Measurements from ENCODE around the gene SMURF2. TPM values are rescaled to one million over a fixed set of nuclear protein-coding genes. Genes with fewer than 3 reads are reported as not detected.
"Not testable (repeated sequence)": the region's sequence is repeated elsewhere in the genome, so short reads cannot be mapped to it uniquely, and the experiment has no call there.

SMURF2 gene
- total and polyA plus RNA-seq, 2 donors from 2014 or later = 7.2 to 27.9 TPM

DNA sequence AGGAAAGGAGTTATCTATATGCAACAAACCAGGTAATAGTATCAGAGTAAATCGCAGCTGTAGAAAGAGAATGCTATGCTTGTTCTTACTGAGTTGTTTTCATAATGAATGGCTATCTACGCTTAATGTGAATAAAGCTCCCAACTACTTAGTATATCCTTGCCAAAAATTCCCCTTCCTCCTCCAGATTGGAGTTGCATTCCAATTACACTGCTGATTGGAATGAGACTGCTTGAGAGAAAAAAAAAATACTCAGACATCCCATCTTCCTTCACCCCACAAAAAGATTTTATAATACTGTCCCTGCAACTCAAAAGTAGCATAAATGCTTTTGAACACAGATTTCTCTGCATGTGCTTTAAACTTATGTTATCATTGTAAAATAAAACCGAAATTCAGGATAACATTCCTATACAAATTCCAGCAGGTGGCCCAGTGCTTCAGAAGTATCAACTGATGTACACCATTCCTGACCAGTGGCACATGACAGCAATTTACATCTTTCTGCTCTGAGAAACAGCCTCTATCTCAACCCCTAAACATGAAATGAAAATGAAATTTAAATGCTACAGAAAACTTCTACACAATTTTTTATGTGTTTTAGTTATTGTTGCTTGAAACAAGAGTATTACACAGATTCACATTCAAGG is 47.0 kb downstream of the SMURF2 start:
- Histone ChIP-seq H3K4me3 (ENCODE audit: low read length in 3 of 3) (no peak overlapping the region), H3K36me3 (ENCODE audit: control insufficient read depth in 2 of 3, insufficient read depth in 3 of 3, low read length in 3 of 3) (no peaks in the 10 kb centered on the region), H3K27me3 (ENCODE audit: control insufficient read depth, insufficient read depth, low read length) (no peaks in the 10 kb centered on the region), H3K4me1 (ENCODE audit: control insufficient read depth in 2 of 3, insufficient read depth in 2 of 3, low read depth in 1 of 3, low read length in 3 of 3) (peaks cover 7 to 14% (median 7%) of the 10 kb centered on the region in 3 donors), H3K9me3 (ENCODE audit: control insufficient read depth in 2 of 3, insufficient read depth in 1 of 3, low read length in 3 of 3) (no peaks in the 10 kb centered on the region), H3K9ac (ENCODE audit: low read length in 3 of 3) (no peak overlapping the region), H3K27ac (ENCODE audit: low read depth in 2 of 2, low read length in 2 of 2) (no peak overlapping the region)
- no peak for FAIRE-seq
- DNase-seq = peak in 2 of 5 donors; percentile 49 to 50
- intact Hi-C loops (cut with DNase I) = no loop called here
- TF ChIP-seq, protein P1, sequence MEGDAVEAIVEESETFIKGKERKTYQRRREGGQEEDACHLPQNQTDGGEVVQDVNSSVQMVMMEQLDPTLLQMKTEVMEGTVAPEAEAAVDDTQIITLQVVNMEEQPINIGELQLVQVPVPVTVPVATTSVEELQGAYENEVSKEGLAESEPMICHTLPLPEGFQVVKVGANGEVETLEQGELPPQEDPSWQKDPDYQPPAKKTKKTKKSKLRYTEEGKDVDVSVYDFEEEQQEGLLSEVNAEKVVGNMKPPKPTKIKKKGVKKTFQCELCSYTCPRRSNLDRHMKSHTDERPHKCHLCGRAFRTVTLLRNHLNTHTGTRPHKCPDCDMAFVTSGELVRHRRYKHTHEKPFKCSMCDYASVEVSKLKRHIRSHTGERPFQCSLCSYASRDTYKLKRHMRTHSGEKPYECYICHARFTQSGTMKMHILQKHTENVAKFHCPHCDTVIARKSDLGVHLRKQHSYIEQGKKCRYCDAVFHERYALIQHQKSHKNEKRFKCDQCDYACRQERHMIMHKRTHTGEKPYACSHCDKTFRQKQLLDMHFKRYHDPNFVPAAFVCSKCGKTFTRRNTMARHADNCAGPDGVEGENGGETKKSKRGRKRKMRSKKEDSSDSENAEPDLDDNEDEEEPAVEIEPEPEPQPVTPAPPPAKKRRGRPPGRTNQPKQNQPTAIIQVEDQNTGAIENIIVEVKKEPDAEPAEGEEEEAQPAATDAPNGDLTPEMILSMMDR (IDR thresholded peaks at IDR 0.05; ENCODE audit: borderline replicate concordance, extremely low read depth, insufficient read depth) = no peak

DNA sequence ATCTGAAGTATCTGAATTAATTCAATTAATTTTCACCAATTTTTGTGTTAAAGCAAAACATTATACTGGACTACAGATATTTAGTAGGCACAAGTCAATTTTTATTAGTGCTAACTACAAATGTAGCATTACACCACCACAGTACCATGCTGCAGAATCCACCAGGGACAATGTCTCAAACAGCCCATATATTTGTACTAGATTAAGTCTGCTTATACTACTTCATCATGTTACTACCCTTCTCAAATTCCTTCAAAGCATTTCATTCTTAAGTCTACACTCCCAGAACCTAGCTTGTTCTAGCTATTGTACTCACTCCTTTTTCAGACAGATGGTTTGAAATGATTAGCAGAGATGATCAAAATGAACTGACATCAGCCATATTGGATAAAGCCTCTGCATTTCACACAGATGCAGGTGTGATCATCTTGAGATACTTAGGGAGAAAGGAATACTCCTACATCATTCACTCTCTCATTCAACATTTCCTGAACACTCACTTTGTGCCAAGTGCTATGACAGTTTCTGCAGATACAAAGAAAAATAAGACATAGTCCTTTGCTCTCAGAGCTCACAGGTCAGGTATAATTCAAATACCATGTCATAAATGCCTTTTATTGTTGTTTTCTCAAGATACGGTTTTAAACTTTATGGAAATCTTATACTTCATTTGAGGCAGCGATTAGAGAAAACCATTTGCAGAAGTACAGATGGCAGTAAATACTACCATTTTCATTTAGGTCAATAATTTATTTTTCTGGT is 47.7 kb downstream of the SMURF2 start:
- peak in 1 of 5 donors; percentile 4 for DNase-seq
- no peak overlapping the region for H3K9ac ChIP-seq (ENCODE audit: low read length in 3 of 3)
- peaks cover 7 to 14% (median 7%) of the 10 kb centered on the region in 3 donors for H3K4me1 ChIP-seq (ENCODE audit: control insufficient read depth in 2 of 3, insufficient read depth in 2 of 3, low read depth in 1 of 3, low read length in 3 of 3)
- H3K36me3 ChIP-seq (ENCODE audit: control insufficient read depth in 2 of 3, insufficient read depth in 3 of 3, low read length in 3 of 3) = no peaks in the 10 kb centered on the region
- no peak for FAIRE-seq
- no peaks in the 10 kb centered on the region for H3K27me3 ChIP-seq (ENCODE audit: control insufficient read depth, insufficient read depth, low read length)
- no peak overlapping the region for H3K4me3 ChIP-seq (ENCODE audit: low read length in 3 of 3)
- H3K9me3 ChIP-seq (ENCODE audit: control insufficient read depth in 2 of 3, insufficient read depth in 1 of 3, low read length in 3 of 3) = no peaks in the 10 kb centered on the region
- intact Hi-C loops (cut with DNase I) = no loop called here
- H3K27ac ChIP-seq (ENCODE audit: low read depth in 2 of 2, low read length in 2 of 2) = no peak overlapping the region
- TF ChIP-seq, protein P1 (IDR thresholded peaks at IDR 0.05; ENCODE audit: borderline replicate concordance, extremely low read depth, insufficient read depth) = no peak

DNA sequence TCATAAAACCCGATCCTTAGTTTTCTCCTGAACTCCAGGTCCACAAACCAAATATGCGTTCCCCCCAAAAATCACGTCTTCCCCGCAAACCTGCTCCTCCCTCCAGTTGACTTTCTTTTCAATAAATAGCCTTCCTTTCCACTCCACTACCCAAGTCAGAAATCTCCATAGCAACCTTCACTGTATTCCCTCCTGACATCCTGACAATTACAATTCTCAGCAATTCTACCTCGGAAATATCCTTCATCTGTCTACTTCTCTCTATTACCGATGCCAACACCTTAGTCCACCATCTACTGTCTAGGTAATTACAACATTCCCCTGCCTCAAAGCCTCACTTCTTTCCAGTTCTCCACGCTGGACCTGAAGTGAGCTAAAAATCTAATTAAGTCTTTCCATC is 50.7 kb downstream of the SMURF2 start:
- no peak overlapping the region for H3K9ac ChIP-seq (ENCODE audit: low read length in 3 of 3)
- H3K4me3 ChIP-seq (ENCODE audit: low read length in 3 of 3) = no peak overlapping the region
- DNase-seq = peak in 2 of 5 donors; percentile 33 to 65
- H3K9me3 ChIP-seq (ENCODE audit: control insufficient read depth in 2 of 3, insufficient read depth in 1 of 3, low read length in 3 of 3) = no peaks in the 10 kb centered on the region
- intact Hi-C loops (cut with DNase I) = no loop called here
- no peaks in the 10 kb centered on the region for H3K27me3 ChIP-seq (ENCODE audit: control insufficient read depth, insufficient read depth, low read length)
- H3K36me3 ChIP-seq (ENCODE audit: control insufficient read depth in 2 of 3, insufficient read depth in 3 of 3, low read length in 3 of 3) = no peaks in the 10 kb centered on the region
- H3K27ac ChIP-seq (ENCODE audit: low read depth in 2 of 2, low read length in 2 of 2) = no peak overlapping the region
- TF ChIP-seq, protein P1 (IDR thresholded peaks at IDR 0.05; ENCODE audit: borderline replicate concordance, extremely low read depth, insufficient read depth) = no peak
- H3K4me1 ChIP-seq (ENCODE audit: control insufficient read depth in 2 of 3, insufficient read depth in 2 of 3, low read depth in 1 of 3, low read length in 3 of 3) = peaks cover 7 to 14% (median 7%) of the 10 kb centered on the region in 3 donors
- FAIRE-seq = no peak

DNA sequence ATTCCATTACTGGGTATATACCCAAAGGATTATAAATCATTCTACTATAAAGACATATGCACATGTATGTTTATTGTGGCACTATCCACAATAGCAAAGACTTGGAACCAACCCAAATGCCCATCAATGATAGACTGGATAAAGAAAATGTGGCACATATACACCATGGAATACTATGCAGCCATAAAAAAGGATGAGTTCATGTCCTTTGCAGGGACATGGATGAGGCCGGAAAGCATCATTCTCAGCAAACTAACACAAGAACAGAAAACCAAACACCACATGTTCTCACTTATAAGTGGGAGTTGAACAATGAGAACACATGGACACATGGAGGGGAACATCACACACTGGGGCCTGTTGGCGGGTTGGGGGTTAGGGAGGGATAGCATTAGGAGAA is 51.9 kb downstream of the SMURF2 start:
- H3K27ac ChIP-seq (ENCODE audit: low read depth in 2 of 2, low read length in 2 of 2); H3K36me3 ChIP-seq (ENCODE audit: control insufficient read depth in 2 of 3, insufficient read depth in 3 of 3, low read length in 3 of 3); H3K27me3 ChIP-seq (ENCODE audit: control insufficient read depth, insufficient read depth, low read length); intact Hi-C loops (cut with DNase I); H3K4me3 ChIP-seq (ENCODE audit: low read length in 3 of 3); FAIRE-seq; DNase-seq; H3K9ac ChIP-seq (ENCODE audit: low read length in 3 of 3); H3K9me3 ChIP-seq (ENCODE audit: control insufficient read depth in 2 of 3, insufficient read depth in 1 of 3, low read length in 3 of 3): not testable (repeated sequence)
- peaks cover 6 to 14% (median 7%) of the 10 kb centered on the region in 3 donors for H3K4me1 ChIP-seq (ENCODE audit: control insufficient read depth in 2 of 3, insufficient read depth in 2 of 3, low read depth in 1 of 3, low read length in 3 of 3)
